ENCODE data around the gene AMPH. TPM values are rescaled to one million over a fixed set of nuclear protein-coding genes. Genes with fewer than 3 reads are reported as not detected.

The AMPH gene
- total and polyA plus RNA-seq, 7 donors: 0.98 to 2.9 (median 1.6) TPM

GRCh38 chr7:38542156-38542555 is 89.0 kb downstream of the AMPH start:
- TF ChIP-seq CTCF (IDR thresholded peaks at IDR 0.05): no peak
- ATAC-seq: no peak
- Histone ChIP-seq H3K9me3 (no peaks in the 10 kb centered on the region), H3K4me1 (no peaks in the 10 kb centered on the region), H3K4me3 (no peak overlapping the region), H3K36me3 (ENCODE audit: insufficient read depth in 1 of 2, low read depth in 1 of 2) (no peaks in the 10 kb centered on the region), H3K27ac (no peak overlapping the region), H3K27me3 (ENCODE audit: insufficient read depth in 3 of 3, low read length in 2 of 3) (no peaks in the 10 kb centered on the region)
- WGBS, 3 donors: 56 to 77% (median 69%) methylated on average over 2 of the region's 2 CpGs
- no peak for DNase-seq
- intact Hi-C loops (cut with DNase I): no loop called here

DNA sequence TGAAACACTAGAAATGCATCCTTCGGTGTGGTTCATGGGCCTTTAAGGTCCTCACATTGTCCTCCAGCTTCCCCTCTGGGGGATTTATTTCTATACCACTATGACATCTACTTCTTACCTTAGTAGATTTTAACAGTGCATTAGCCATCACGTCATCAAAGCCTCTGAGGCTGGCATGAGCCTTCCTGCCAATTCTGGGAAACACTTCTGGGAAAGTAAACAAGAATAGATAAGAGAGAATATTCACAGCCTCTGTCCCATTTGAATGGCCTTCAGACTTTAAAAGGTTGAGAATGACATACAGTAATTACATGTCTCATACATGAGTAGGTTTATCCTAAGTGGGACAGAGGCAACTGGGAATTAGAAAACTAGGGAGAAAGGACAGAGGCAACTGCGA is 89.7 kb downstream of the AMPH start:
- Histone ChIP-seq H3K27me3 (ENCODE audit: insufficient read depth in 3 of 3, low read length in 2 of 3) (no peaks in the 10 kb centered on the region), H3K9me3 (no peaks in the 10 kb centered on the region), H3K27ac (no peak overlapping the region), H3K4me1 (no peaks in the 10 kb centered on the region), H3K4me3 (no peak overlapping the region), H3K36me3 (ENCODE audit: insufficient read depth in 1 of 2, low read depth in 1 of 2) (no peaks in the 10 kb centered on the region)
- TF ChIP-seq CTCF (IDR thresholded peaks at IDR 0.05): no peak
- no peak for ATAC-seq
- WGBS, 3 donors: 76 to 85% (median 84%) methylated on average over 3 of the region's 3 CpGs
- no peak for DNase-seq
- intact Hi-C loops (cut with DNase I): no loop called here

GRCh38 chr7:38539477-38540081 is 91.6 kb downstream of the AMPH start:
- Histone ChIP-seq H3K36me3 (ENCODE audit: insufficient read depth in 1 of 2, low read depth in 1 of 2) (no peaks in the 10 kb centered on the region), H3K4me3 (no peak overlapping the region), H3K27ac (no peak overlapping the region), H3K9me3 (no peaks in the 10 kb centered on the region), H3K4me1 (no peaks in the 10 kb centered on the region), H3K27me3 (ENCODE audit: insufficient read depth in 3 of 3, low read length in 2 of 3) (no peaks in the 10 kb centered on the region)
- TF ChIP-seq CTCF (IDR thresholded peaks at IDR 0.05): no peak
- ATAC-seq (no peak), DNase-seq (no peak)
- intact Hi-C loops (cut with DNase I): no loop called here
- WGBS, 3 donors: 90 to 94% (median 91%) methylated on average over 2 of the region's 2 CpGs

GRCh38 chr7:38535073-38535472 is 96.1 kb downstream of the AMPH start:
- no peak for ATAC-seq
- Histone ChIP-seq H3K4me1 (no peaks in the 10 kb centered on the region), H3K9me3 (no peaks in the 10 kb centered on the region), H3K27me3 (ENCODE audit: insufficient read depth in 3 of 3, low read length in 2 of 3) (no peaks in the 10 kb centered on the region), H3K36me3 (ENCODE audit: insufficient read depth in 1 of 2, low read depth in 1 of 2) (no peaks in the 10 kb centered on the region), H3K27ac (no peak overlapping the region), H3K4me3 (no peak overlapping the region)
- TF ChIP-seq CTCF (IDR thresholded peaks at IDR 0.05): no peak
- intact Hi-C loops (cut with DNase I): no loop called here
- WGBS, 3 donors: 55 to 61% (median 56%) methylated on average over 2 of the region's 2 CpGs
- no peak for DNase-seq

DNA sequence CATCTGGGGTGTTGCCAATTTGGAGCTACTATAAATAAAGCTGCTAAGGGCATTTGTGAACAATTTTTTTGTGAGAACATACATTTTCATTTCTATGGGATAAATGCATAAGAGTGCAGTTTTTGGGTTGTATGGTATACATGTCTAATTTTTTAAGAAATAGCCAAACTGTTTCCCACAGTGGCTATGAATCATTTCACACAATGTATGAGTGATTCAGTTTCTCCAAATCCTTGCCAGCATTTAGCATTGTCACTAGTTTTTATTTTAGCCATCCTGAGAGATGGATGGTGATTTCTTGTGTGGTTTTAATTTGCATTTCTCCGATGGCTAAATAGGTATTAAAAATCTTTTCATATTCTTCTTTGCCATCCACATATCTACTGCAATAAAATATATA is 105.3 kb downstream of the AMPH start:
- H3K36me3 ChIP-seq (ENCODE audit: insufficient read depth in 1 of 2, low read depth in 1 of 2): no peaks in the 10 kb centered on the region
- TF ChIP-seq CTCF (IDR thresholded peaks at IDR 0.05): no peak
- H3K27me3 ChIP-seq (ENCODE audit: insufficient read depth in 3 of 3, low read length in 2 of 3): no peaks in the 10 kb centered on the region
- DNase-seq: no peak
- H3K4me1 ChIP-seq: no peaks in the 10 kb centered on the region
- intact Hi-C loops (cut with DNase I): no loop called here
- ATAC-seq: no peak
- no peak overlapping the region for H3K4me3 ChIP-seq
- H3K27ac ChIP-seq: no peak overlapping the region
- H3K9me3 ChIP-seq: no peaks in the 10 kb centered on the region
- WGBS, 3 donors: 91 to 100% (median 97%) methylated on average over 1 of the region's 1 CpG

Measured in psoas muscle (tissue), 8 donors.